ENCODE measurements around the gene UCP3. TPM values are rescaled to one million over a fixed set of nuclear protein-coding genes. Genes with fewer than 3 reads are reported as not detected.

UCP3 gene
- total and polyA plus RNA-seq, 10 of the 15 experiments (the other 5 are each of a cell fraction or from before 2014, with no cell fraction given): 0.02 to 1.9 (median 0.94) TPM

GRCh38 chr11:74022546-74022945 lies 13.7 kb upstream of the UCP3 start (continued):
- no peak for TF ChIP-seq CREM (IDR thresholded peaks at IDR 0.05; ENCODE audit: low read depth)
- TF ChIP-seq IKZF2 (IDR thresholded peaks at IDR 0.05): no peak
- TF ChIP-seq NR2C1 (IDR thresholded peaks at IDR 0.05): no peak
- no peak for TF ChIP-seq ETV6 (conservative IDR thresholded peaks at IDR 0.05 in 1 of 2, IDR thresholded peaks at IDR 0.05 in 1 of 2; ENCODE audit: borderline replicate concordance in 1 of 2, low read depth in 1 of 2)
- no peak for TF ChIP-seq ZNF384 (IDR thresholded peaks at IDR 0.05; ENCODE audit: borderline replicate concordance, low read depth, low read length)

DNA sequence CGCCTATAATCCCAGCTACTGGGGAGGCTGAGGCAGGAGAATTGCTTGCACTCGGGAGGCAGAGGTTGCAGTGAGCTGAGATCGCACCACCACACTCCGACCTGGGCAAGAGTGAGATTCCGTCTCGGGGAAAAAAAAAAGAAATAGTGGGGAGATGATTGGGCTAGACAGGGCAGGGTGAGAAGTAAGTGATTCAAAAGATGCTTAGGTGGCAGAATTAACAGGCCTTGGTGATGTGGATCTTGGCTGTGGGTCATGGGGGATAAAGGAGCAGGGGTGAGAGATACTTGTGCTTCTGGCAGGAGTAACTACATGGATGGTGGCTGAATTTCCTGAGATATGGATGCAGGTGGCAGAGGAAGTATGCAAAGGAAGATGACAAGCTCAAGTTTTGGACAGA lies 13.1 kb upstream of the UCP3 start:
- FAIRE-seq (no peak), ATAC-seq (no peak), DNase-seq (ENCODE audit: low read depth, low spot score) (no peak)
- Histone ChIP-seq H3K9me3 (replicated peaks; ENCODE audit: control insufficient read depth, insufficient read depth, low read length) (no peaks in the 10 kb centered on the region), H3K4me1 (ENCODE audit: control insufficient read depth, insufficient read depth, low read length) (peaks cover 21% of the 10 kb centered on the region), H3K36me3 (ENCODE audit: control insufficient read depth in 2 of 2, insufficient read depth in 2 of 2, low read length in 1 of 2) (peaks cover 0 to 1% of the 10 kb centered on the region in 2 experiments; a peak in 1 of 4 replicates), H3K79me2 (ENCODE audit: control insufficient read depth, insufficient read depth, low read length) (no peaks in the 10 kb centered on the region), H3K9ac (ENCODE audit: control insufficient read depth, insufficient read depth, low read length) (no peak overlapping the region), H3K4me2 (ENCODE audit: control insufficient read depth, insufficient read depth) (no peak overlapping the region), H3K27ac (ENCODE audit: control insufficient read depth, insufficient read depth) (no peak overlapping the region), H2AFZ (ENCODE audit: control insufficient read depth, low read depth, low read length) (no peak overlapping the region), H3K27me3 (replicated peaks in 1 of 2; ENCODE audit: control insufficient read depth in 2 of 2, insufficient read depth in 2 of 2, low read length in 1 of 2) (no peaks in the 10 kb centered on the region), H4K20me1 (ENCODE audit: control insufficient read depth, insufficient read depth) (no peaks in the 10 kb centered on the region), H3K4me3 (no peak overlapping the region)
- ChIA-PET CTCF (no interaction called here), RAD21 (ENCODE audit: unreplicated experiment) (no interaction called here), SMC1A (ENCODE audit: uncharacterized antibody, unreplicated experiment) (interaction anchor here (1.0 to 3.1 kb wide), 2 partner anchors 11 to 31 kb away, joined by 4 to 21 read pairs; no protein-coding TSS in a partner anchor), POLR2A (interaction anchor here (0.9 to 1.2 kb wide), 2 partner anchors 31 to 39 kb away, joined by 3 to 4 read pairs; partner anchors contain the start of gene UCP2)
- WGBS (ENCODE audit: insufficient coverage, insufficient replicate concordance, low lambda C conversion rate, missing lambda C conversion rate): 97% methylated on average over 5 of the region's 6 CpGs
- TF ChIP-seq EP300 (IDR thresholded peaks at IDR 0.05; ENCODE audit: borderline replicate concordance in 1 of 2, control insufficient read depth in 1 of 2, low read depth in 2 of 2, low read length in 2 of 2): no peak
- no peak for TF ChIP-seq RELB (IDR thresholded peaks at IDR 0.05; ENCODE audit: low read depth)
- no peak for TF ChIP-seq SPI1 (IDR thresholded peaks at IDR 0.05; ENCODE audit: borderline replicate concordance, insufficient read depth, low read depth, low read length)
- TF ChIP-seq LARP7 (IDR thresholded peaks at IDR 0.05): no peak
- no peak for TF ChIP-seq ZNF217 (IDR thresholded peaks at IDR 0.05)
- no peak for TF ChIP-seq ETV6 (conservative IDR thresholded peaks at IDR 0.05 in 1 of 2, IDR thresholded peaks at IDR 0.05 in 1 of 2; ENCODE audit: borderline replicate concordance in 1 of 2, low read depth in 1 of 2)
- TF ChIP-seq, protein P1, sequence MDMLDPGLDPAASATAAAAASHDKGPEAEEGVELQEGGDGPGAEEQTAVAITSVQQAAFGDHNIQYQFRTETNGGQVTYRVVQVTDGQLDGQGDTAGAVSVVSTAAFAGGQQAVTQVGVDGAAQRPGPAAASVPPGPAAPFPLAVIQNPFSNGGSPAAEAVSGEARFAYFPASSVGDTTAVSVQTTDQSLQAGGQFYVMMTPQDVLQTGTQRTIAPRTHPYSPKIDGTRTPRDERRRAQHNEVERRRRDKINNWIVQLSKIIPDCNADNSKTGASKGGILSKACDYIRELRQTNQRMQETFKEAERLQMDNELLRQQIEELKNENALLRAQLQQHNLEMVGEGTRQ (IDR thresholded peaks at IDR 0.05; ENCODE audit: borderline replicate concordance, low read depth, low read length): no peak
- intact Hi-C loops (cut with micrococcal nuclease; ENCODE audit: unreplicated experiment): loop anchor here (5.0 kb wide), 1 partner anchor 40 kb away; the partner anchor contains the start of gene UCP2
- in situ Hi-C loops (cut with MboI): no loop called here
- BruUV-seq (replicated peaks): no TSS peak

Data from GM12878 (cell line).